WTC11 (cell line): Measurements from ENCODE around the gene GNG14.

Source experiments
- ESRRA ChIP-seq: sonication (generic); formaldehyde crosslinking; IDR thresholded peaks from 2 replicates; pipeline ENCODE4 v1.8.1; 2022; ENCODE audit warnings: mild to moderate bottlenecking, missing genetic modification reagents, borderline replicate concordance
- MAX ChIP-seq: sonication (generic); formaldehyde crosslinking; IDR thresholded peaks from 2 replicates; pipeline ENCODE4 v1.8.0; 2022; ENCODE audit warnings: mild to moderate bottlenecking, missing genetic modification reagents
- TEAD1 ChIP-seq: sonication (generic); formaldehyde crosslinking; IDR thresholded peaks from 2 replicates; pipeline ENCODE4 v1.8.0; 2022; ENCODE audit warnings: mild to moderate bottlenecking, missing genetic modification reagents
- USF1 ChIP-seq: sonication (generic); formaldehyde crosslinking; IDR thresholded peaks from 2 replicates; pipeline ENCODE4 v1.8.0; 2022; ENCODE audit warnings: mild to moderate bottlenecking, missing genetic modification reagents
- ZNF121 ChIP-seq: sonication (generic); formaldehyde crosslinking; IDR thresholded peaks from 2 replicates; pipeline ENCODE4 v1.8.0; 2023; ENCODE audit warnings: missing genetic modification reagents
- TF ChIP-seq, protein P1 (sequence below): fragments of 200-600 bp; IDR thresholded peaks from 2 replicates; pipeline ENCODE4 v1.8.0; 2022; ENCODE audit warnings: antibody characterized with exemption
- TF ChIP-seq, protein P2 (sequence below): sonication (generic); formaldehyde crosslinking; conservative IDR thresholded peaks from 2 replicates; pipeline ENCODE4 v1.8.1; 2022; ENCODE audit warnings: mild to moderate bottlenecking, missing genetic modification reagents
- TF ChIP-seq, protein P3 (sequence below): fragments of 250-450 bp; sonication (Bioruptor Pico); IDR thresholded peaks from 2 replicates; pipeline ENCODE4 v1.9.0; 2021; ENCODE audit warnings: moderate library complexity, mild to moderate bottlenecking, inconsistent platforms, borderline replicate concordance

DNA sequence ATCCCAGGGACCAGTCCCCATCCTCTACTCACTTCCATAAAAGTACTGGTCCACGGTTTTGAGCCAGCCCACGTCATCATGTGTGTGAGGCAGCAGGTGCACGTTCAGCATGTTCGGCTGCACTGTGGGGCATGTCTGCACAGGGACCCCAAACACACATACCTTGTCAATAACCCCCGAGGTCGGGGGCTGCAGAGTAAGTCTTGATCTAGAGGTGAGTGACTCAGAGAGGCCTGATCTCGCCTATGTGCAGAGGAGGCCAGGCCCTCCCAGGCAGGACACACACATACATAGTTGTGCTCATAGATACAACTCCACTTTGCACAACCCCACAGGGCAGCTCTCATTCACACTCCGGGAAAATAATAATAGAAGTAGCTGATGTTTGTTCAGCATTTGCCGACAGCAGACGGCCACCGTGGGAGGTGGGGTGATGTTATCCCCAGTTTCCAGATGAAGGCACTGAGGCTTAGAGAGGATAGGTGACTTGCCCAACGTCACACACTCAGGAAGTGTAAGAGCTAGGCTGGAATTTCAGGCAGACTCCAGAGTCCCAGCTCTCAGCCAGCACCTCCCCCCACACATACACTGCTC, 22.0 kb upstream of the GNG14 start:
- TF ChIP-seq, protein P1, sequence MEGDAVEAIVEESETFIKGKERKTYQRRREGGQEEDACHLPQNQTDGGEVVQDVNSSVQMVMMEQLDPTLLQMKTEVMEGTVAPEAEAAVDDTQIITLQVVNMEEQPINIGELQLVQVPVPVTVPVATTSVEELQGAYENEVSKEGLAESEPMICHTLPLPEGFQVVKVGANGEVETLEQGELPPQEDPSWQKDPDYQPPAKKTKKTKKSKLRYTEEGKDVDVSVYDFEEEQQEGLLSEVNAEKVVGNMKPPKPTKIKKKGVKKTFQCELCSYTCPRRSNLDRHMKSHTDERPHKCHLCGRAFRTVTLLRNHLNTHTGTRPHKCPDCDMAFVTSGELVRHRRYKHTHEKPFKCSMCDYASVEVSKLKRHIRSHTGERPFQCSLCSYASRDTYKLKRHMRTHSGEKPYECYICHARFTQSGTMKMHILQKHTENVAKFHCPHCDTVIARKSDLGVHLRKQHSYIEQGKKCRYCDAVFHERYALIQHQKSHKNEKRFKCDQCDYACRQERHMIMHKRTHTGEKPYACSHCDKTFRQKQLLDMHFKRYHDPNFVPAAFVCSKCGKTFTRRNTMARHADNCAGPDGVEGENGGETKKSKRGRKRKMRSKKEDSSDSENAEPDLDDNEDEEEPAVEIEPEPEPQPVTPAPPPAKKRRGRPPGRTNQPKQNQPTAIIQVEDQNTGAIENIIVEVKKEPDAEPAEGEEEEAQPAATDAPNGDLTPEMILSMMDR = no peak
- TF ChIP-seq ZNF121 (no peak), ESRRA (CRISPR knock-in tag) (no peak), USF1 (CRISPR knock-in tag) (no peak), MAX (CRISPR knock-in tag) (no peak), TEAD1 (CRISPR knock-in tag) (no peak)
- TF ChIP-seq, protein P2, sequence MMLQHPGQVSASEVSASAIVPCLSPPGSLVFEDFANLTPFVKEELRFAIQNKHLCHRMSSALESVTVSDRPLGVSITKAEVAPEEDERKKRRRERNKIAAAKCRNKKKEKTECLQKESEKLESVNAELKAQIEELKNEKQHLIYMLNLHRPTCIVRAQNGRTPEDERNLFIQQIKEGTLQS = no peak
- TF ChIP-seq, protein P3, sequence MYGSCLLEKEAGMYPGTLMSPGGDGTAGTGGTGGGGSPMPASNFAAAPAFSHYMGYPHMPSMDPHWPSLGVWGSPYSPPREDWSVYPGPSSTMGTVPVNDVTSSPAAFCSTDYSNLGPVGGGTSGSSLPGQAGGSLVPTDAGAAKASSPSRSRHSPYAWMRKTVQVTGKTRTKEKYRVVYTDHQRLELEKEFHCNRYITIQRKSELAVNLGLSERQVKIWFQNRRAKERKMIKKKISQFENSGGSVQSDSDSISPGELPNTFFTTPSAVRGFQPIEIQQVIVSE (CRISPR knock-in tag) = no peak
